Stimulated activated CD8-positive, alpha-beta memory T cell treated with anti-CD3 and anti-CD28 coated beads, Interleukin-12 subunit alpha, Interleukin-12 subunit beta, amount 100 ng/mL, for 1 hour (primary cell): ENCODE measurements around the gene TRAF1.

Experiments
- DNase-seq: peaks from one replicate; pipeline ENCODE4 v3.0.0-alpha.2; 2020; ENCODE audit warnings: low read depth

TRAF1 gene

GRCh38 chr9:120889606-120890271 is 36.9 kb downstream of the TRAF1 start:
- no peak for DNase-seq

DNA sequence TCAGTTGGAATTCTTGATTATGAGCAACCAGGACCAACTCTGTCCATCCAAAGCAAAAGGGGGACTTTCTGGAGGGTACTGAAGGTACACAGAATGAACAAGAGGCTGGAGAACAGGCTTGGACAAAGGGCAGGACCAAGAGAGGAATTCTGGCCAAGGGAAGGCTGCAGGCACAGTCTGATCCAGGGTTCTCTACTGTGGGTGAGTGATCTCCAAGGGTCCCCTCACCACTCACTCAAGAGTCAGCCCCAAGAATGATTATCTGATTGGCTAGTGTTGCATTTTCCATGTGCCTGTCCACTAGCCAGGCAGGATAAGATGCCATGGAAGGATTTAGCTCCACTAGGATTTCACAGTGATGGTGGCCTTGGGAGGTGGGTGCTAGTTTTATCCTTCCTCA is 38.0 kb downstream of the TRAF1 start:
- DNase-seq: no peak

- DNase-seq: no peak
Observed at GRCh38 chr9:120886490-120886967, 40.1 kb downstream of the TRAF1 start.

DNA sequence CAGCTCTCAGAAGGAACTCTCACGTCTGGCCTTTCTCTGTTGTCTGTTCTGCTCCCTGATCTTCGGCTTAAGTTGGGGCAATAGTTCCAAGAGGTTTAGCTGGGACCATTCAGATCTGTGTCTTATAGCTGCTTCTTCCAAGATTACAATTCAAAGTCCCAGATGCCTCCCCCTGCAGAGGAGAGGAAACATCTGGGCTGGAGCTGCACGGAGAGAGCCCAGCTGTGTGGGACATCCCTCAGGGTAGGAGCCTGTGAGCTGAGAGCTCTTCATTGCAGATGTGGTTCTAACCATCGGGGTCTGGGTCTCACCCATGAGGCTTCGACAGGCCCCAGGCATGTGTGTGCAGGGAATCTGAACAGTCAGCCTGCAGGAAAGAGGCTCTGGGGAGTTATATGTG is 40.6 kb downstream of the TRAF1 start:
- DNase-seq: no peak

GRCh38 chr9:120885457-120885856 is 41.1 kb downstream of the TRAF1 start:
- no peak for DNase-seq

GRCh38 chr9:120883608-120883996 is 43.0 kb downstream of the TRAF1 start:
- no peak for DNase-seq

GRCh38 chr9:120882935-120883607 is 43.5 kb downstream of the TRAF1 start:
- DNase-seq: no peak

GRCh38 chr9:120879446-120879845 is 47.1 kb downstream of the TRAF1 start:
- no peak for DNase-seq

DNA sequence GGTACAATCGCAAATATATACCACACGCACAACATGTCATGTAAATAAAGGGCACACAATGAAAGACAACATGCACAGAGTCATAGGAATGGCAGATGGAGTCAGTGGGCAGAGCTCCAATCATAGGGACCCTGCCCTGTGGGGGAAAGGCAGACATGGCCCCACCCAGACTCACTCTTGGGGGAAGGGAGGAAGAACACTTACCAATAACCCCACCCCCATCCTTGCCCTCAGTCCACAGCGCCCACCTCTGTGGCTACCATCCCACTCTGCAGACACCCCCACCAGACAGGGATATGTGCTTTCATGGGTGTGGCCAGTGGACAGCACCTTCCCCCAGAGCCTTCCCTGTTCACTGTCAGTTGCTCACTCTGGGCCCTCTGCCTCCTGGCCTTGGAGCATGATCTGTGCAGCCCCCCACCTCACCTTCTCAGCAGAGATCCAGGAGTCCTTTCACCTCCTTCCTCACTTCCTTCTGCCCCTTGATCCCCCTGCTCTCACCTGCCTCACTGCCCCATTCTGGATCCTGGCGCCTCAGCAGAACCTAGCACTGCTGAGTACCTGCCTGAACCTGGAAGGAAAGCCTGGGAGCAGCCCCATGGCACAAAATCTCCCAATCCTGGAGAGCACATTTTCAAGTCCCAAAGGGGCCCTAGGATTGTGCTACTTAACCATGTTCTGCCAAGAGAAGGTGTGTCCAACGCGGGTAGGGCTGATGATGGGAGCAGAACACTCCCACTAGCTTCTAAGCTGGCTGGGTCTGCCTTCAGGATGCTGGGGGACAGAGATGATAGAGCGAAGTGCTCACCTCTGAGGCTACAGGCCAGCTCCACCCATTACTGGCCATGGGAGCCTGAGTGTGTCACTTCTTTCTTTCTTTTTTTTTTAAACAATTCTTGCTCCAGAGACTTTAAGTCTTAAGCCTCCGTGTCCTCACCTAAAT is 48.1 kb downstream of the TRAF1 start:
- no peak for DNase-seq

- DNase-seq: no peak
Observed at GRCh38 chr9:120877276-120878034, 49.1 kb downstream of the TRAF1 start.

GRCh38 chr9:120876842-120877240 is 49.8 kb downstream of the TRAF1 start, which contains the start of gene PHF19:
TSS of gene PHF19 (minus strand) at chr9:120877188. CDS start at chr9:120874741, 2,447 bp downstream.
- DNase-seq: no peak

DNA sequence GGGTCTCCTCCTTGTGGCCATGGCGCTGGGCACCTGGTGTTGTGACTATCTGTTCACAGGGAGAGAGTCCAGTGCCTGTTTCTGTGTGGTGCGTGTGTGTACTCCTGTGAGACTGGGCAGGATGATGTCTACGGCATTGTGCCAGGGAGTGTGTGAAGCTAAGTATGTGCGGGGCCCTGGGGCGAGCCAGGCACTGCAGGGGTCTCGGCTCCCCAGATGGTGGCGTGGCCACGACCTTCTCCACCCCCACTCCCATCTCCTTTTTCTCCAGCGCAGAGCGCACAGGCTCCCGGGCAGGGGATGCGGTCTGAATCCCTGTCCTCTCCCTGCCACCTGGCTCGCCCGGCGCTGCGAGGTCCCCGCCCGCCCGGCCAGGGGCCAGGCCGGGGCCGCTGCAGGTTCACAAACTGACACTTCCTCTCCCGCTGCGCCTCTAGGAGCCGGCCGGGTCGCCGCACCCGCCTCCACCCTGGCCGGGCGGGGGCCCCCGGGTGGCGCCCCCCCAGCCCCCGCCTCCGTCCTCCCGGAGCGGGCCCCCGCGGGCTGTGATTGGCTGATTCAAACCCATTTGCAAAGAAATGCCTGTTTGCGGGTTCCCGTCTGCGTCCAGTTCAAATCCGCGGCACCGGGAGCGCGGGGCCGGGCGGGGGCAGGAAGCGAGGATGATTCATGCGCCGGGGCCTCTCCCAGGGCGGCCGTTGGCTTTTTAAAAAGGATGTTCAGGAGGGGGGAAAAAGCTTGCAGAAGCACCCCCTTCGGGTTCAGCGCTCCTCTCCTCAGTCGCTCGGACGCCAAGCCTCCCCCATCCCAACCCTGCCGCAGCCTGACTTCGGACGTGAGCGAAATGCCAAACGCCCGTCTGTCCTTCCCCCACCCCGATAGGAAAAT is 50.4 kb downstream of the TRAF1 start:
- peak; percentile 72 for DNase-seq

DNA sequence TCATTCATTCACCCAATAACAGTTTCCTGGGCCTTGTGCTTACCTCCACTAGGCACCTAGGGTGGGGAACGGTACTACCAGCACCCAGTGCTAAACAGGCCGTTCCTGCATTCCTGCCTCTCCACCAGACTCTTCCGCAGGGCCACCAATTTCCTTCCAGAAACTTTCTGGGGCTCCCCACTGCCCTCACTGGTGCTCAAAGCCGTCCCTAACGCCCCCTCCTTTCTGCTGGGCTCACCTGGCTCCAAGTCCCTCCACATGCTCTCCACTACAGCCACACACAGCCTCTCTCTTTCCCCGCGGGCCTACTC is 51.0 kb downstream of the TRAF1 start:
- DNase-seq: no peak

GRCh38 chr9:120875195-120875565 is 51.4 kb downstream of the TRAF1 start:
- DNase-seq: no peak

GRCh38 chr9:120874226-120875194 is 52.1 kb downstream of the TRAF1 start:
- DNase-seq: no peak

GRCh38 chr9:120873512-120873911 is 53.1 kb downstream of the TRAF1 start:
- no peak for DNase-seq

DNA sequence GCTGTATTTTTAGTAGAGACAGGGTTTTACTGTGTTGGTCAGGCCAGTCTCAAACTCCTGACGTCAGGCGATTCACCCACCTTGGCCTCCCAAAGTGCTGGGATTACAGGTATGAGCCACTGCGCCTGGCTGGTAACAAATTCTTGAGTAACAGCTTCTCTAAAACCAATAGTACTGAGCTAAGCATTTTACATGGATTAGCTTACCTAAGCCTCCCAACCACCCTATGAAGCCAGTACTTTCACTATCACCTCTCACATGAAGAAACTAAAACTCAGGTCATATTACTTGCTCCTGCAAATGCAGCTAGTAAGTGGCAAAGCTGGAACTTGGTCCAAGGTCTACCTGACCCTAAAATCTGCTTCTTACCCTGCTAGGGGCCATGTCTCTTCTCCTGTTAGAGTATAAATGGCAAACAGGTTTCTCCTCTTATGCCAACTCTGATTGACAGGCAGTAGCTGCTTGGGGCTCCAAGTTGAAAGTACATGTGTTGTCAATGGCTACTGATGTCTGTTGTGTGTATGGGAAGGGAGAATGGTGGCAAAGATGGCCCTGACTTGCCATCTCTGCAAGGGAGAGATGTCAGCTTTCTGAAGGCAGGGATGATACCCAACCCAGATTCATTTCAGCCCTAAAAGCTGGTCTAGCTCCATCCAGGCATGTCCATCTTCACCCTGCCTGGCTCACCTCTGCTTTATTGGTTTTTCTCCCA is 53.6 kb downstream of the TRAF1 start:
- DNase-seq: no peak

DNA sequence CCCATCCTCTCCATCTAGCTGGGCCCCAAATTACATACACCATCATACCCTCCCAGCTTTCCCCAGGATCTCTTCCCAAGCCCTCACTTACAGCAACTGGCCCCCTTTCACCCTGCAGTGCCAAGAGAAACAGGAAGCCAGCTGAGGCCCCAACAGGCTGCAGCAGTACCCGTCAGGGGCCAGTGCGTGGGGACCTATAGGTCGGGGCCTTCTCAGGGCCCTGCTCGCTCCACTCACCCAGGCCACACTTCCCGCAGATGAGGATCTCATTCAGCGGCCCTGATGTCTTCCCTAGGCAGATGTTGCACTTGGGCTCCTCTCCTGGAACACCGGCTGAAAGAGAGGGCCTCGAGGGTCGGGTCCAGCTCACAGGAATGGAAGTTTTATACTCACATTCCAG is 56.4 kb downstream of the TRAF1 start:
- no peak for DNase-seq

- no peak for DNase-seq
Observed at GRCh38 chr9:120869726-120870125, 56.9 kb downstream of the TRAF1 start.
